Measurements from ENCODE around the gene MCU.
"Not testable (repeated sequence)": the region's sequence is repeated elsewhere in the genome, so short reads cannot be mapped to it uniquely, and the experiment has no call there.

MCU gene

DNA sequence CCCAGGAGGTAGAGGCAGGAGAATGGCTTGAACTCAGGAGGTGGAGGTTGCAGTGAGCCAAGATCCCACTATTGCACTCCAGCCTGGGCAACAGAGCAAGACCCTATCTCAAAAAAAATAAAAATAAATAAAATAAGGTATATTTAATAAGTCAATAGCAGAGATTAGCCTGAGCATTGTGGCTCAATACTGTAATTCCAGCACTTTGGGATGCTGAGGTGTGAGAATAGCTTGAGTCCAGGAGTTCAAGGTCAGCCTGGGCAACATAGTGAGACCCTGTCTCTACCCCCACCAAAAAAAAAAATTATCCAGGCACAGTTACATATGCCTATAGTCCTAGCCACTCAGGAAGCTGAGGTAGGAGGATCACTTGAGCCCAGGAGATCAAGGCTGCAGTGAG is 163.2 kb downstream of the MCU start:
- no peak for DNase-seq

DNA sequence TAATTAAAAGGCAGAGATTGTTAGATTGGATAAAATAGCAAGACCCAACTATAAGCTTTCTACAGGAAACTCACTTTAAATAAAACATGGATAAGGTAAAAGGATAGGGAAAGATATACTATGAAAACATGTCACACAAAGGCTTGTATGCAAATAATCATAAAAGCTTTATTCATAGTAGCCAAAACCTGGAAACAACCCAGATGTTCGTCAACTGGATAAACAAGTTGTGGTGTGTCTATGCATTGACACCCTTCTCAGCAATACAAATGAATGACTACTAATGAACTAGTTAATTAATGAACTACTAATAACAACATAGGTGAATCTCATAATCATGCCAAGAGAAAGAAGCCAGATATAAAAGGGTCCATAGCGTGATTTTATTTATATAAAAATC is 163.8 kb downstream of the MCU start:
- no peak for DNase-seq

DNA sequence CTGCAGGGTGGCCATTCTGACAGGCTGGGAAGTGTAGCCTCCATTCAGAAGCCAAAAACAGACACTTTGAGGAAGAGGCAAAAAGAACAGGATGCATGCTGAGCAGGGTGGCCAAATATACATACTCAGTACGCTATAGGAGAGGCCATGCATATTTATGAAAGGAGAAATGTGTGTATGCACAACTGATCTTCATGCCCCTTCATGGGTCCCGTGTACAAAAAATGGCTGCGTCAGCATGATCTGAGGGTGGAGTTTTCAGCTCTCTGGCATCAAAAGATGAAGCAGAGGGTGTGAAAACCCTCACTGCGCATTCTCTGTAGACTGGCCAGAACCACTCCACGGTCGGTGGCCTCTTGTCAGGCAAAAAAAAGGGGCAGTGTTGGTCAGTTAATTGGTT is 166.1 kb downstream of the MCU start:
- DNase-seq: no peak

DNA sequence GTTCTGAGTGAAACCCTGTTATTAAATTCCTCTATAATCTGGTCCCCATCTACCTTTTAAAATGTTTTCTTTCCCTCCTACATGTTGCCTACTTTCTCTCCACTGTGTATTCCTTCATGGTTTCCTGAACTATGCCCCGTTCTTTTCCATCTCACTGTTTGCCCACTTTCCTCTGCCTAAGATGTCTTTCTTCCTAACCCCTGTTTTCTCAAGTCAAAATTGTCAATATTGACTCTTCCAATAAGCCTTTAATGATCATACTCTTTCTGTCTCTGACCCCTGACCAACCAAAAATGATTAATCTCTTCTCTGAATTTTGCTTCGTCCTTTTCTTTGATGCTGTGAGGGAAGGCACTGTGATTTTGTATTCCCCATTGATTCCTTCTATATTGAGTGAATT is 171.0 kb downstream of the MCU start:
- DNase-seq: no peak

DNA sequence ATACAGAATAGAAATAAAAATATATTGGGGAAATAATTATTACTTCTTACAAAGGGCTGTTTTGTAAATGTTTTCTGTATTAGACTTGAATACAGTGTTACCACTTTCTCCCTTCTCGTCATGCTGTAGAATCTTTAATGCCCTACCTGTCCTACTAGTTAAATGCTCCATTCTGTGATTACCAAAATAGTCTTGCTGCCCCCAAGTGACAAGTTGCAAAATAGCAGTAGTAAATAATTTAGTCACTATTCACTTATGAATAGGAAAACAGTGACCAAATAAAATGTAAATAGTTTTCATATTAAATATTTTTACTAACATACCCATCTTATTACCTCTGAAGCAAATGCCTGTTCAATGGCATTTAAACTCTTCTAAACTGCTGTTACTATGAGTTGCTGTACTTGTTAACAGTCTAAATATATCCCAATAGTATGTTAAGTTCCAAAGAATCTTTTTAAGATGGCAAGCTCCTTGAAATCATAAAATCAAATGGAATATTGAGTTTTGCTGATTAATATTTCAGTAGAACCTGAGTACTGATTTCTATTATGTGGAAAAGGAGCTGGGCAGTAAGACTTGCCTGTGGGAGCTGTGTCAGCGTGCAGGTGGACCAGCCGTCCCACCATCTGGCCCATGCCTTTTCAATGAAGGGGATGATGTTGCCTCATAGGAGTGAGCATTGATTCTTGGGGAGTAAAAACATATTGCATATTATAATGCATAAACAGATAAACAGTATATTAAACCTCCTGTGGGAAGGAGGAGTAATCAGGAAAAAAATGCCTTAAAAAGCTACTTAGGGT is 183.5 kb downstream of the MCU start:
- peak; percentile 37 for DNase-seq

DNA sequence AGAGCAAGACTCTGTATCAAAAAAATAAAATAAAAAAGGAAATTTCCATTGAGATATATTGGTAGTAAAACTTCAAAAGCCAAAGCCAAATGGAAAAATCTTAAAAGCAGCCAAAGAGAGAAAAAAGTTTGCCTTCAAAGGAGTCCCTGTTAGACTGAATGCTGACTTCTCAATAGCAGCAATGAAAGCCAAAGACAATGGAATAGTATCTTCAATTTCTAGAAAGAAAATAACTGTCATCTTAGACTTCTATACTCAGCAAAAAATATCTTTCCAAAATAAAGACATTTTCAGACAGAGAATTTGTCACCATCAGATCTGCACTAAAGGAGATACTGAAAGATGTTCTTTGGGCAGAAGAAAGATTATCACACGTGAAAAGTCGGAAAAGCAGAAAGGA is 187.3 kb downstream of the MCU start:
- DNase-seq: no peak

DNA sequence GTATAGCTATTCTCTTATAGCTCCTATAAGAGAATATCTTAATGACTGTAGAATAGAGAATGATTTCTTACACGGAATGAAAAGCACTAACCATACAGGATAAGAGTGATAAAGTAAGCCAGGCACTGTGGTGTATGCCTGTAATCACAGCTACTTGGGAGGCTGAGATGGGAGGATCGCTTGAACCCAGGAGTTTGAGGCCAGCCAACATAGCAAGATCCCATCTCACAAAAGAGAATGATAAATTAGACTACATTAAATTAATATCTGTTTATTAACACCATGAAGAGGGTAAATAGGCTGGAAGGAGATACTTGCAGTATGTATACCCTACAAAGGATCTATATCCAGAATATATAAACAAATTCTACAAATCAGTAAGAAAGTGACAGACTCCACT is 189.3 kb downstream of the MCU start:
- no peak for DNase-seq

DNA sequence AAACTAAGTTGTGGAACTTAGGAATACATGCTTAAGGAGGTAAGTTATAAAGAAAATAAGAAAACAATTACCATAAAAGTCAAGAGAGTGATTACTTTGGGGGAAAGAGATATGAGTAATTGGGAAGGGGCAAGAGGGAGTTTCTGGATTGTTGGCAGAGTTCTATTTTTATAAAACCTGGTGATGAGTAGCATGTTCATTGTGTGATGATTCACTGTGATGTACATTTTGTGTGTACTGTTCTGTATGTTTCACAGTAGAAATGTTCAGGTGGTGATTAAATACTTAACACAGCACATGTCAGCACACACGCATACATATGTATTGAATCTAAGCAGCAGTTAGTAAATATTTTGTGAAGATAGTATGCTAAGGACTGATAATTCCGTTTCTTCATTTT is 191.9 kb downstream of the MCU start:
- no peak for DNase-seq

DNA sequence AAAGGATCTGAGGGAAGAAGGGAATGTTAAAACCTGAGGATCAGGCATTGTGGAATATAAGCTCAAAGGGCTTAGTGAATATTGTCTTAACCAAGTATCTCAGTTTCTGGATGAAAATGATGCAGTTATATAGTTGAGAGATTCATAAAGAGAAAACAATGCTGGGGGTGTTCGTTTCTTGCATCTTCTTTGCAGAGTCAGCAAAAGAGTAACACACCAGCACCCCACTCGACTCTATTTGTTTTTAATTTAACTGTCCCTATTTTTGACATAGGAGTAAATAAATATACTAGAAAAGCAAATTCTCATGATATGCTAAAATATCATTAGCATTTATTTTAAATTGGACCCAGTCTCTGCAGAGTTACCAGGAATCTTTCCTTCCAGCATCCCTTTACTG is 194.0 kb downstream of the MCU start:
- no peak for DNase-seq

DNA sequence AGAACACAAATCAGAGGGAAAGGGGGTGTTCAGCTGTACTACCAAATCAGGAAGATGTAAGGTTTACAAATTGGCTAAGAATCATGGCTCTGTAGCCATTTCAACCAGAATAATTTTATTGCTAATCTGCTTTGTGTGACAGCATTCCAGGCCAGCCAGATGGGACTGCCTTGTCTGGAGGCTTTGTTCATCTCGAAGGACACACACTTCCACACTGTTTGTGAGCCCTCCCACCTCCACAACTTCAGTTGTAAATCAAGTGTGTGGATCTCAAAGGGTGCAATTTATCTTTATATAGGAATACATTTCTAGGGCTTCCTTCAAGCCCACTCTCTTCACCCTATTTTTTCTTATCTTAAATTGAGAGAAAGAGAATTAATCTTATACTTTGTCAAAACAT is 194.7 kb downstream of the MCU start:
- no peak for DNase-seq

DNA sequence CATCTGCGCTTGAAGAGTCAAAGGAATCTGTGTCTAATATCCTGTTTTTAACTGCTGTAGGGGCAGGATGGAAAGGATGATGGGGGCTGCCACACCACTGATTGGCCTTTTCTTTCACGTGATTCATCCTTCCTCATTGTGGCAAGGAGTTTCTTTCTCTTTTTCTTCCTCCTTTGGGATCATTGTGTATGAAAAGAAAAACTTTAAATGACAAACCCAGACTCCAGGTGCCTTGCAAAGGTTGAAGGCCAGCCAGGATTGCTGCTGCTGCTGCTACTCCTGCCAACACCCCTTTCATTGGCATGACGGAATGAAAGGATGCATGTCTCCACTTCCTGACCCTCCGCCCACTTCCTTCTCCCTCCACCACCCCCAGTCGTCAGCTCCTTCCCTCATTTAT is 195.1 kb downstream of the MCU start:
- no peak for DNase-seq

DNA sequence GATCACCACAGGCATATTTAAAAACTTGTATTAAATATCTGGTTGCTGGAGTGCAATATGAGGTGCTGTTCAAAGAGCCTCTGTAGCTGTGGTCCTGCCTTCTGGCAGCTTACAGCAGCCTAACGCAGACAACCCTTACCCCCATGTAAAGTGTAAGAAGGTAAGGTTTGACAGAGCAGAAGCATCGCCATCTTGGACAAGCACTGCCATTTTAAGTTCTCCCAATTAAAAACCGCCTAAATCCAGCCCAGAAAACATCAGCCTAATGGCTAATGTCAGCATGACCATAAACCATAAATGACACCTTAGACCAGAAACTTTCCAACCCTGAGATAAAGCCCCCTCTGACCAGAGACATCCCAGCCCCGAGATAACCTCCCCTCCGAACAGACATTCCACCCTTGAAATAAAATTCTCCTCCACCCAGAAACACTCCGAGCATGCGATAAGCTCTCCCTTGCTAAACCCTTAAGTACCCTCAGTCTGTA is 196.3 kb downstream of the MCU start:
- no peak for DNase-seq

DNA sequence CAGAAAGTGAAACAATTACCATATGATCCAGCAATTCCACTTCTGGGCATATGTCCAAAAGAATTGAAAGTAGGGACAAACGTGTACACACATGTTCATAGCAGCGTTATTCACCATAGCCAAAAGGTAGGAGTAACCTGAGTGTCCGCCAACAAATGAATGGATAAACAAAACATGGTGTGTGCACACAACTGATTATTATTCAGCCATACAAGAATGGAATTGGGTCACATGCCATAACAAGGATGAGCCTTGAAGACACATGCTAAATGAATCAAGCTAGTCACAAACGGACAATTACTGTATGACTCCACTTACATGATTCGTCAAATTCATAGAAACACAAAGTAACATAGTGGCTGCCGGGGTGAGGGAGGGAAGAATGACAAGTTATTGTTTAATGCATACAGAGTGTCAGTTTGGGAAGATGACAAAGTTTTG is 197.5 kb downstream of the MCU start:
- DNase-seq: no peak

DNA sequence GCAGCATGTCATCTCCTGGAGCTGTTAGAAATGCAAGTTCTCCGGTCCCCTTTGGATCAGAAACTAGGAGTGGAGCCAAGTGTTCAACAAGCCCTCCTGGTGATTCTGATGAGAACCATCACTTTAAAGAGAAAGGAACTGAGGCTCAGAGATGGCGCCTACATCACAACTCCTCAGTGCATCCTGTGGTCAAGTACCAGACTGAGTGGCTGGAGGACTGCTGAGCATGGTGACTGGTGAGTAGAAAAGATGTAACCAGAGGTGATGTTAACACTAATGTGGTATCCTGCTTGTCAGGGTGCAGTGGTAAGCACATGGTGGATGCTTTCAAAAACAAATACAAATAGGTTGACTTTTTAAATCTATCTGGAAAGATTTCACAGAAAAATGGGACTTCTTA is 198.1 kb downstream of the MCU start:
- peak; percentile 4 for DNase-seq

DNA sequence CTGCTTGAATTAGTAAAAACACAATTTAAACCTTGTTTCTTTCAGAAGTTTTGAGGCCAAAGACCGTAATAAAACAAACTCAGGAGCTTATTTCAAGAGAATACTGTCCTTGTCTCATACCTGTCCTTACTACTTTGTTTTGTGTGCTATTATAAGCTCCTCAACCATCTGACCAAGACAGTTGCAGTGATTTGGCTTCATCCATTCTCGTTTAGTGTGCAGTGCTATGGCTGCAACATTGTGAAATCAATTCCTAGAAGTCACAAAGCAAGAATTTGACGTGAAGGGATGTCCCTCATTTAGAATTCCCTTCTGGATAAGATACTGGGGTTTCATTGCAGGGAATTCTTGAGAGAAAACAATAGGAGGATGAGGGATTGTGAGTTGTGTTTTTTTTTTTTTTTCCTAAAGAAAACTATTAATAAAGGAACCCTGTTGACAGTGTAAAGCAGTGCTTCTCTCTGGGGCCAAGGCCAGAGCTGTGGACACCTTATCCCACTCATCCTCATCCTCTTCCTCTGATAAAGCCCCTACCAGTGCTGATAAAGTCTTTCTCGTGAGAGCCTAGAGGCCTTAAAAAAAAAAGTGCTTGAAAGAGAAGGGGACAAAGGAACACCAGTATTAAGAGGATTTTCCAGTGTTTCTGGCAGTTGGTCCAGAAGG is 201.3 kb downstream of the MCU start, which contains the start of gene OIT3:
TSS of gene OIT3 (plus strand) at position 604 of the 663 bp plus-strand sequence. CDS start 60 bp downstream, outside the sequence.
- no peak for DNase-seq

DNA sequence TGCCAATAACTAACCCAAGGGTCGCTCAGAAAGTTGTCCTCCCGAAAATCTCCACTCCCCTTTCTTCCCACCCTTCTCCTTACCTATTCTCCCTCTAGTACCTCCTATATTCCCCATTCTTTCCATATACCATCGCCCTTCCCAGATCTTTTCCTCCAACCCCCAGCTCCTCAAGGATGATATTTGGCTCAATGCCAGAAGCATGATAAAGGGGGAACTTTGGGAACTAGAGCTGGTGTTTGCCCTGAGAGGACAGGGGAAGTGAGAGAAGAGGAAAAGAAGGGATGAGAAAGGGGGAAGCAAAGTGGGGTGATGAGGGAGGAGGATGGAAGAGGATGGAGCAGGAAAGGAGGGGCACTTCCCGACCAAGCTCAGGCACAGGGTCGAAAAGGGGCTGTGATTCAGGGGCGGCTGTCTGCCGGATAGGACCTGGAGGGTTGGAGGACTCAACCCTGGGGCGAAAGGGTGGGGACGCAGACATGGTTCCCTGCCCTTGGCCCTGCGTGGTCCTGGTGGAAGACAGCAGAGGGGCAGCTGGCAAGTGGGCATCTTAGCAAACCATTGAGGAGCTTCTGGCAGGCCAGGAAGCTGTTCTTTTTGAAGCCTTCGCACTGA is 203.4 kb downstream of the MCU start:
- DNase-seq: no peak

DNA sequence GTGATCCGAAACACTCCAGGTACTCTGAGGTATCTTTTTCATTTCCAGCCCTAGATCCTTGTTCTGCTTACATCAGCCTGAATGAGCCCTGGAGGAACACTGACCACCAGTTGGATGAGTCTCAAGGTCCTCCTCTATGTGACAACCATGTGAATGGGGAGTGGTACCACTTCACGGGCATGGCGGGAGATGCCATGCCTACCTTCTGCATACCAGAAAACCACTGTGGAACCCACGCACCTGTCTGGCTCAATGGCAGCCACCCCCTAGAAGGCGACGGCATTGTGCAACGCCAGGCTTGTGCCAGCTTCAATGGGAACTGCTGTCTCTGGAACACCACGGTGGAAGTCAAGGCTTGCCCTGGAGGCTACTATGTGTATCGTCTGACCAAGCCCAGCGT is 206.7 kb downstream of the MCU start:
- no peak for DNase-seq

DNA sequence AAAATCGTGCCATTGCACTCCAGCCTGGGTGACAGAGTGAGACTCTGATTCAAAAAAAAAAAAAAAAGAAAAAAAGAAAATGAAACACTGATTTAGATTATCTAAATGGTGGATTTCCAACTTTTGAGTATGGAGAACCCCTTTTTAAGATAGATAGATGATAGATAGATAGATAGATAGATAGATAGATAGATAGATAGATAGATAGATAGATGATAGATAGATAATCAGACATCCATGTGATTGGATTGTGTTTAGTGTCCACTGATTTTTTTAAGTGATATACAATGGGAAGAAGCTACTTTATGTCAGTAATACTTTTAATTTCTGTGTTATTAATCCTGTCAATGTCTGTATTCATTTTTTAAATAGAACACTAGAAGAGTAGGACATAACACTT is 207.6 kb downstream of the MCU start:
- DNase-seq: no peak

DNA sequence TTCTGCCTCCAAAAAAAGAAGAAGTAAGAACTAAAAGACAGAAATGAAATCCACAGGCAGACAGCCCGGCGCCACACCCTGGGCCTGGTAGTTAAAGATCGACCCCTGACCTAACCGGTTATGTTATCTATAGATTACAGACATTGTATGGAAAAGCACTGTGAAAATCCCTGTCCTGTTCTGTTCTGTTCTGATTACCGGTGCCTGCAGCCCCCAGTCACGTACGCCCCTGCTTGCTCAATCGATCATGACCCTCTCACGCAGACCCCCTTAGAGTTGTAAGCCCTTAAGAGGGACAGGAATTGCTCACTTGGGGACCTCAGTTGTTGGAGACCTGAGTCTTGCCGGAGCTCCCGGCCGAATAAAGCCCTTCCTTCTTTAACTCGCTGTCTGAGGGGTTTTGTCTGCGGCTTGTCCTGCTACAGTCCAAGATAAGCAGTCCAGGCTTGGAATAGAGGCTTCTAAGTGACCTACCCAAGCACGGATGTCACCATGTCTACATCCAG is 212.1 kb downstream of the MCU start:
- not testable (repeated sequence) for DNase-seq

DNA sequence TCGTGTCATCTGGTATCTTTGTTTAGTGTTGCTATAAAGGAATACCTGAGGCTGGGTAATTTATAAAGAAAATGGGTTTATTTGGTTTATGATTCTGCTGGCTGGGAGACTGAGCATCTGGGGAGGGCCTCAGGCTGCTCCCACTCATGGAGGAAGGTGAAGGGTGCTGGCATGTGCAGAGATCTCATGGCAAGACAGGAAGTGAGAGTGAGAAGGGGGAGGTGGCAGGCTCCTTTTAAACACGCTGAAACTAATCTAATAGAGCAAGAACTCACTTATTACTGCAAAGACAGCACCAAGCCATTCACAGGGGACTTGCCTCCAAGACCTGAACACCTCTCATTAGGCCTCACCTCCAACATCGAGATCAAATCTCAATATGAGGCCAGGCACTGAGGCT is 212.9 kb downstream of the MCU start:
- no peak for DNase-seq

DNA sequence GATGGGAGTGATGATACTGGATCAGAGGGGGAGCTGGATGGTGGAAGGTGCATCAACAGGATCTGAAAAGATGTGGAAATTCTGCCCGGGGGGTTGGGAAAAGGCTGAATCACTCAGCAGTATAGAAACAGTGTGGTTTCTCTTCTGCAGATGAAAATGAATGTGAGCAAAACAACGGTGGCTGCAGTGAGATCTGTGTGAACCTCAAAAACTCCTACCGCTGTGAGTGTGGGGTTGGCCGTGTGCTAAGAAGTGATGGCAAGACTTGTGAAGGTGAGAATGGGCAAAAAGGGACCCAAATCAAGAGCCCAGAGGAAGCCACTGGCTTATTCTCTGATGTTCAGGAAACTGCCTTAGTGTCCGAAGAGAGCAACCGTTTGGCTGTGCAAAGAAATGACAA is 214.5 kb downstream of the MCU start:
- no peak for DNase-seq

DNA sequence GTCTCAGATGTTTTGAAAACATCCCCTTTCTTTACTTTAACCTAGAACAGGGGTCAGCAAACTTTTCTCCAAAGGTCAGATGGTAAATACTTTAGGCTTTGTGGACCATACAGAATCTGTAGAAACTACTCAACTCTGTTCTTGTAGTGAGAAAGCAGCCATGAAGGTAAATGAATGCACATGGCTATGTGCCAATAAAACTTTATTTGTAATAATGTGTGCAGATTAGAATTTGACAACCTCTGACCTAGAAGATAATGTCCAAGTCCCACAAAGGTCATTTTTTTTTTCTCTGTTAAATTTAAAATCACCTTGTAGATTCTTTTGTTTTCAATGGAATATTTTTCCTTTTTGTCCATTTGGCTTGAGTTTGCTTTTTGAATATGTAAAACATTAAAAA is 218.8 kb downstream of the MCU start:
- no peak for DNase-seq

DNA sequence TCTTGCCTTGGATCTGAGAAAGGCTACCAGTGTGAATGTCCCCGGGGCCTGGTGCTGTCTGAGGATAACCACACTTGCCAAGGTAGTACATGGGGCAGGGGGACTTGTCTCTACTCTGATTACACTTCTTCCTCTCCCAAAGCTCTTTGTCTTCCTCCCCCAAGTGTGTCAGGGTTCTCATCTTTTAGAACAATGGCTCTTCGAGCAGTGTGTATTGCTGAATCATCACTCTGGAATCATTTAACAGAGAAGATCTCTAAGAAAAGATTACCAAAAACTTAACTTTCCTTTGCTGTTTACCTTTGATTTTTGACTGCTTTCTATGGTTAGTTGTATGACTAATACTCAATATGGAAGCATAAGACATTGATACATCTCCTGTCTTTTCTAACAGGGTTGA is 219.8 kb downstream of the MCU start:
- no peak for DNase-seq

DNA sequence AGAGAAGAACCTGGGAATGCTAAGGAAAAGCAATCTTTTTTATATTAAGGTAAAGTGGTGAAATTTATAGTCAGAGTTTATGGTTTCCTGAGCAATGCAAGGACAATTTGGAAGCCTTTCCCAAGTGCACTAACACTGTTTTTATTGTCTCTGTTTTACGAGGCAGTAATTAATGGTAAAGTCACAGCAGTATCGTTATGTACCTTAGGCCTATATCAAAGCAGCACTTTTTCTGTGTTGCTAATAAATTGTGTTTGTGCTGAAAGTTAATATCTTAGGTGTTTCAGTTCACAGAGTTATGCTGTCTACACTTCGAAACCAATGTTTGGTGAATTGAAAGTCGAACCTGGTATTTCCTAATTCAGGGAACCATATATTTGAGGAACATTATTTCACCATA is 220.8 kb downstream of the MCU start:
- DNase-seq: no peak
